HepG2 (cell line): ENCODE data around the gene OTOP3. TPM values are rescaled to one million over a fixed set of nuclear protein-coding genes. Genes with fewer than 3 reads are reported as not detected.

Source experiments
- GPBP1L1 ChIP-seq: sonication (generic); formaldehyde crosslinking; IDR thresholded peaks from 2 replicates; pipeline ENCODE4 v1.5.0; 2020; ENCODE audit warnings: mild to moderate bottlenecking, missing genetic modification reagents
- NFATC3 ChIP-seq: sonication (generic); formaldehyde crosslinking; IDR thresholded peaks from 2 replicates; pipeline ENCODE4 v1.5.1; 2020; ENCODE audit warnings: mild to moderate bottlenecking, missing genetic modification reagents
- PLSCR1 ChIP-seq: sonication (generic); formaldehyde crosslinking; IDR thresholded peaks from 2 replicates; pipeline ENCODE4 v1.5.0; 2020; ENCODE audit warnings: missing genetic modification reagents, mild to moderate bottlenecking, borderline replicate concordance
- RBM22 ChIP-seq: fragments of 200-400 bp; formaldehyde crosslinking; optimal IDR thresholded peaks from 2 replicates; pipeline ENCODE3; 2017; ENCODE audit warnings: mild to moderate bottlenecking, low read length, moderate library complexity
- SCMH1 ChIP-seq: sonication (generic); formaldehyde crosslinking; IDR thresholded peaks from 2 replicates; pipeline ENCODE4 v1.9.0; 2021; ENCODE audit warnings: missing genetic modification reagents, mild to moderate bottlenecking, borderline replicate concordance
- SOX5 ChIP-seq: IDR thresholded peaks from 2 replicates; pipeline ENCODE4 v1.6.1; 2016; ENCODE audit warnings: borderline replicate concordance
- ZNF274 ChIP-seq: sonication (generic); formaldehyde crosslinking; IDR thresholded peaks from 2 replicates; pipeline ENCODE4 v1.5.1; 2020; ENCODE audit warnings: mild to moderate bottlenecking, missing genetic modification reagents
- ZNF354B ChIP-seq: sonication (generic); formaldehyde crosslinking; IDR thresholded peaks from 2 replicates; pipeline ENCODE4 v1.8.0; 2022; ENCODE audit warnings: mild to moderate bottlenecking, missing genetic modification reagents
- ZNF616 ChIP-seq: sonication (generic); formaldehyde crosslinking; IDR thresholded peaks from 2 replicates; pipeline ENCODE4 v1.5.0; 2020; ENCODE audit warnings: low read depth, mild to moderate bottlenecking, missing genetic modification reagents
- polyA plus RNA-seq, 8 experiments: library from polyadenylated mRNA; depleted of rRNA in 3 of 8; stranded (reverse) in 7 of 8; unstranded in 1 of 8; fragments of >200 nt; fragmentation: Illumina TruSeq in 4 of 8; extraction: Trizol in 4 of 8; gene quantifications; 2 replicates each; pipeline versions ENCODE4 v1.2.1 to v1.2.3, GENCODE V29; 2011 to 2016; ENCODE audit warnings: low read depth in 4 of 8, missing spikeins in 1 of 8, mixed read lengths in 1 of 8; ENCODE audit not compliant: insufficient read depth in 1 of 8
- total RNA-seq, 5 experiments: library from RNA; depleted of rRNA; stranded (reverse); fragments of >200 nt; fragmentation: Illumina TruSeq; extraction: Trizol; gene quantifications; 2 replicates each; pipeline ENCODE4 v1.2.3, GENCODE V29; 2016; ENCODE audit warnings: low read depth in 1 of 5

OTOP3 gene
- total and polyA plus RNA-seq, 2 of the 13 experiments (the other 11 are each of a cell fraction or from before 2014, with no cell fraction given) = not detected

- TF ChIP-seq GPBP1L1 (CRISPR knock-in tag) (no peak), ZNF354B (CRISPR knock-in tag) (0 out of 2 replicates have a peak, but pooled peaks have one; percentile 4), SOX5 (CRISPR knock-in tag) (no peak), PLSCR1 (CRISPR knock-in tag) (0 out of 2 replicates have a peak, but pooled peaks have one; percentile 12), SCMH1 (CRISPR knock-in tag) (no peak), ZNF616 (CRISPR knock-in tag) (peak; percentile 14; the same call in 1 of the 2 replicates), NFATC3 (0 out of 2 replicates have a peak, but pooled peaks have one; percentile 80), ZNF274 (CRISPR knock-in tag) (no peak), RBM22 (no peak)
Observed at GRCh38 chr17:74981318-74981978, 45.8 kb downstream of the OTOP3 start (continued).
